Fibroblast of villous mesenchyme (primary cell): ENCODE results near the gene KCNIP4. TPM values are rescaled to one million over a fixed set of nuclear protein-coding genes. Genes with fewer than 3 reads are reported as not detected.

ENCODE experiments used
- DNase-seq: peaks from one replicate; pipeline ENCODE4 v3.0.0-alpha.2; 2010; ENCODE audit warnings: low read depth
- H3K4me3 ChIP-seq: 2 replicates; pipeline ENCODE4 v1.5.1; 2011; ENCODE audit warnings: low read depth, mild to moderate bottlenecking, low read length
- CTCF ChIP-seq: IDR thresholded peaks from 2 replicates; pipeline ENCODE4 v1.5.1; 2012; ENCODE audit warnings: low read depth, mild to moderate bottlenecking, low read length; ENCODE audit not compliant: insufficient read depth
- total RNA-seq: library from RNA; depleted of rRNA; stranded (reverse); fragments of >200 nt; gene quantifications from 2 replicates; pipeline ENCODE4 v1.2.3, GENCODE V29; 2012

Gene KCNIP4
- total RNA-seq, 1 donor: under 0.01 TPM

DNA sequence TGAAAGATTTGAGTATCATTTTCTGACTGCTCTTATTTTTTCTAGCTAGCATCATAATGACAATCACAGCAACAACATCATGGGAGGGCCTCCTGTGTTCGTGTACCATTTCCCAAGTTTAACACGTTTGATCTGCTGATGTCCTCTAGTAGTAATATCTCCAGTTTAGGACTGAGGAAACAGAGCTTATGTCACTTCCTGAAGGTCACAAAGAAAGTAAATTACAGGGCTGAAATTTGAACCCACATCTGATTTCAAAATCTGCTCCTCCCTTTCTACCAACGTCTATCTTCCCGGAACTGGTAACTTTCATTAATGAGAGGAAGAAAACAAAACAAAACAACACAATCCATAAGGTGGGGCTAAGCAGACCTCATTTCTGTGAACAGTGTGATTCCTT lies 945.6 kb downstream of the KCNIP4 start:
- DNase-seq: no peak
- no peak overlapping the region for H3K4me3 ChIP-seq
- TF ChIP-seq CTCF: no peak

- no peak for DNase-seq
Observed at GRCh38 chr4:21002286-21002685, 946.3 kb downstream of the KCNIP4 start.

GRCh38 chr4:21001490-21001889 lies 947.1 kb downstream of the KCNIP4 start:
- no peak for TF ChIP-seq CTCF
- DNase-seq: no peak
- H3K4me3 ChIP-seq: no peak overlapping the region

More at GRCh38 chr4:21002286-21002685, 946.3 kb downstream of the KCNIP4 start:
- H3K4me3 ChIP-seq: no peak overlapping the region
- no peak for TF ChIP-seq CTCF

- H3K4me3 ChIP-seq: no peak overlapping the region
- TF ChIP-seq CTCF: no peak
- DNase-seq: no peak
Observed at GRCh38 chr4:20997886-20998285, 950.7 kb downstream of the KCNIP4 start.

DNA sequence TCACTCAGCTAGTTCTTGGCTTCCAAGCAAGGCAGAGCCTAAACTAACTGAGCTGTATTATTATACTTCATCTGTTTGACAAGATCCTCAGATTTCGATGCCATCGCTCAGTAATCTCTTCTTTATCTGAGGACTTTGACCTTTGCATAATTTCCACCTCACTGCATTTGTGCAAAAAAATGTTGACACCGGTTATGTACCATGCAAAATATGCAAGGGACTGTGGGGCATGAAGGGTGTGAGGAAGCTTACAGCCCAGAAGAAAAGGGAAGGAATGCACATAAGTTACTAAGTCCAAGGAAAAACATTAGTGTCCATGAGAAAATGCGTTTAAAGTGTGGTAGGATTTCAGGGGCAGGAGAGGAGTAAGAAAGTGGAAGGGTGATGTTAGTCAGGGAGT lies 953.0 kb downstream of the KCNIP4 start:
- no peak for TF ChIP-seq CTCF
- H3K4me3 ChIP-seq: no peak overlapping the region

DNA sequence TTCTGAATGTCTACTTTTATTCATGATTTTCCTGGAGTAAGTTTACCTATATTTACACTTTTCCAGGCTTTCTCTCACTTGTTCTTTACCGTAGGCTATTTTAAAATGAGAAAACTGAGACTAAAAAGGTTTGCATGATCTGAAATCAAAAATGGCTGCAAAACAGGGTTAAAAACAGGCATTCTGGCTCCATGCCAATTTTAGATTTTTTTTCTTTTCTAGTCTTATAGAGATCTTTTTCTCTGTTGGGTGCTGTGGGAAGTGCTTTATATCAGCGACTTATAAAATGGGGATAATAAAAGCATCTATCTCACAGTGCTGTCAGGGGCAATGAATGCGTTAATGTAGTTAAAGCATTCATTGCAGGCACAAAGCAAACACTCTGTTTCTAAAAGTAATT lies 953.6 kb downstream of the KCNIP4 start:
- no peak overlapping the region for H3K4me3 ChIP-seq
- DNase-seq: no peak
- no peak for TF ChIP-seq CTCF

More for the DNA sequence above, 953.0 kb downstream of the KCNIP4 start:
- no peak for DNase-seq

DNA sequence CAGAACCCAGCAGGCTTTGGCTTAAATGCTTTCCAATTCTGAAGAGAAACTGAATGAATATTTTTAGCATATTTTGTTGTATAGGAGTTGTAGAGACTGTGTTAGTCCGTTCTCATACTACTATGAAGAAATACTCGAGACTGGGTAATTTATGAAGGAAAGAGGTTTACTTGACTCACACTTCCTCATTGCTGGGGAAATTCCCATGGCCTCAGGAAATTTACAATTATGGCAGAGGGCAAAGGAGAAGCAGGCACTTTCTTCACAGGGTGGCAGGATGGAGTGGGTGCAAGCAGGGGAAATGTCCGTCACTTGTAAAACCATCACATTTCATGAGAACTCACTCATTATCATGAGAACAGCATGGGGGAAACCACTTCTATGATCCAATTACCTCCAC lies 956.6 kb downstream of the KCNIP4 start:
- TF ChIP-seq CTCF: no peak
- no peak overlapping the region for H3K4me3 ChIP-seq
- DNase-seq: no peak
